COLO668 (cell line): ENCODE results near the gene SNRNP27.
"Not testable (repeated sequence)": the region's sequence is repeated elsewhere in the genome, so short reads cannot be mapped to it uniquely, and the experiment has no call there.

Experiments
- DNase-seq: peaks from one replicate; lab custom pipeline; 2025; ENCODE audit not compliant: unreplicated experiment; lab: John Stamatoyannopoulos, UW

Gene SNRNP27

DNA sequence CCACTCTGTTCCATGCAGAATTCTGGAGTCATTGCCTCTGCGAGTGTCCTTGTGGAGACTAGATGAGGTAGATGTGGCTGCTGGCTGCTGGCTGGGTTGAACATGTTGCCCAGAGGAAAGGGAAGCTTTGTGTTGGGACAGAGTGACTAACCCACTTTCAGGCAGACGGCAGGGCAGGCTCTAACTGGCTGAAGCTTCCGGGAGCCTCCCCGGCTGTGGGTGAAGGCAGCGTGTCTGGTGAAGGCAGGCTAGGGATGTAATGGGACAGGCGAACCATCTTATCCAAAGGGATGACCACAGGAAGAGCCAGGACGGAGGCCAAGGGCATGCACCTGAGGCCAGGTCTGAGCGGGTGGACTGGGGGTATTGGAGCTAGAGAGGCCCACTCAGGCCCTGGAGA is 51.7 kb downstream of the SNRNP27 start:
- DNase-seq = no peak

DNA sequence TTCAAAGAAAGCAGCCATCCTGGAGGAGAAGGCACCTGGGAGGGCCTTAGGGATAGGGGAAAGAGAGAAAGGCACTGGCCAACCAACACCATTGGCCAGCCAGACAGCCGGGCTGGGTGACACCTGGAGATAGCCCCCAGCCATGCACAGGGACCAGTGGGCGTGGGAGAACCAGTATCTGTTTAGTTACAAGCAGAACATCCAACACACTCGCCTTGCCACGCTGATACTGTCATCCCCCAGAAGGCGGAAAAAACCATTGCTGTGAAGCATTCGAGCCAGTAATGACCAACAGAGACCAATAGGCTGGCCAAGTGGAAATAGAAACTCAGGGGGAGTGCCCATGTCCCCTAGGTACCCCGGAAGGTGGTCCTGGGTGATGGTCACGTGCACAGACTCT is 52.2 kb downstream of the SNRNP27 start:
- no peak for DNase-seq

- no peak for DNase-seq
Observed at GRCh38 chr2:69946351-69947324, 52.9 kb downstream of the SNRNP27 start.

DNA sequence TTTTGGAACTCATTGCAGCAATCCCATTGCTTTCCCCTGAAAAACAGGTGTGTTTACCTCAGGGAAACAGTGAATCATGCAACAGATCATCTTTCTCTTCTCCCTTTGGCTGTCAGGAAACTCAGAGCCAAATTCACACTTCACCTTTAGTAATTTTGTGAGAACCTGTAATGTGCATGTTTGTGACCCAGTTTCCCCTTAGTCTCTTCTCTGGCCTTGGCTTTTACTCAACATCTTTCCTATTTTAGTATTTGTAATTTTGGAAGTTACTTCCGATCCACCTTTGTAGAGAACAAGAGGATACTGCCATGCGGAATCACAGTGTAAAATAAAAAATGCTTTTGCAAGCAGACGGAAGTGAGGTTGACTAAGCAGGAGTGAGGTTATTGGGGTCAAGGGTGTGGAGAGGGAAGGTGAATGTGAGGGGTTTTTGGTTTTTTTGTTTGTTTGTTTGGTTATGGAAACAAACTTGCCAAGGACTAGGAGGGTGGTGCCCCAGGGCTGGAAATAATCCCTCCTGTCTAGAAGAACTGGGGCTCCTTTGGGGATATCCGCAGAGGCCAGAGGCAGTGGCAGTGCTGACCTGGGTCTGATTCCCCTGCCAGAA is 53.7 kb downstream of the SNRNP27 start:
- DNase-seq = no peak

- DNase-seq = no peak
Observed at GRCh38 chr2:69948032-69948962, 54.5 kb downstream of the SNRNP27 start.

- DNase-seq = no peak
Observed at GRCh38 chr2:69948963-69949645, 55.3 kb downstream of the SNRNP27 start.

DNA sequence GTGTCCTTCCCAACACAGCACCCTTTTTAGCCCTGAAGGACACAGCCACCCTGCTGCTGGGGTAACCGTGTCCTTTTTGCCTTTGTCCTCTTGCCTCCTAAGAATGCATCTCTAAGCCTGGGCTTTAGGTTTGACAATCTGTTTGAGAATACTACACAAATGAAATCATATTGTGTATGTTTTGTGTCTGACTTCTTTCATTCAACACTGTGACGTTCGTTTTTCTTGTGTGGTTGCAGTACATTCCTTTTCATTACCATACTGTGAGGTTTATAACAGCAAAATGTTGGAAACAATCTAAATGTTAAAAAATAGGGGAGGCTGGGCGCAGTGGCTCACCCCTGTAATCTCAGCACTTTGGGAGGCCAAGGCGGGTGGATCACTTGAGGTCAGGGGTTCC is 56.5 kb downstream of the SNRNP27 start:
- no peak for DNase-seq

GRCh38 chr2:69950671-69951070 is 56.9 kb downstream of the SNRNP27 start:
- not testable (repeated sequence) for DNase-seq

DNA sequence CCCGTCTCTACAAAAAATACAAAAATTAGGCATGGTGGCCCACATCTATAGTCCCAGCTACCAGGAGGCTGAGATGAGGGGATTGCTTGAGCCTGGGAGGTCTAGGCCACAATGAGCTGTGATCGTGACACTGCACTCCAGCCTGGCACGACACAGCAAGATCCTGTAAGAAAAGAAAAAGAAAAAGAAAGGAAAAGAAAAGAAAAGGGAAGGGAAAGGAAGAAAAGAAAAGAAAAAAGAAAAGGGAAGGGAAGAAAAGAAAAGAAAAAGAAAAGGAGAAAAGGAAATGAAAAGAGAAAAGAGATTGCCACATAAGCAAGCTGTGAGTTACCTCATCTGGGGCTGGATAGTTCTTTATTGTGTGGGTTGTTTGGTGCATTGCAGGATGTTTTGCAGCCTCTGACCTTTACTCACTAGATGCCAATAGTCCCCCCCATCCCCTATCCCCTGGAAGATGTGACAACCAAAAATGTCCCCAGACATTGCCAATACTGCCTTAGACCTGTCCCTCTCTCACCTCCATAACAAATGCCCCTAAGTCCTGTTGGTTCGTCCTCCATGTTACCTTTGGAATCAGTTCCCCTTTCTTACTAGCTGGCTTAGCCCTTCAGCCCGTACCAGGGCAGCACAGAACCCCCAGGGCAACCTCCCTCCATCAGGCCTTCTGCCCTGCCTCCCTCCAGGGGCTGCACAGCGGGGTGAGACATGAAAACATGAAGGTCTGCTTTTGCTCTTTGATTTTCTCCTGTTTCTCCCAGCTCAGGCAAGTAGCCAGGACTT is 58.8 kb downstream of the SNRNP27 start:
- DNase-seq = no peak

- no peak for DNase-seq
Observed at GRCh38 chr2:69954084-69954483, 60.3 kb downstream of the SNRNP27 start.
